Endothelial cell of umbilical vein (primary cell): ENCODE measurements around the gene PKP4.

ENCODE experiments used
- CTCF ChIP-seq, 2 donors: IDR thresholded peaks; 1 replicate in 1 of 2; 2 replicates in 1 of 2; pipeline ENCODE4 v1.5.1; 2011; ENCODE audit warnings: low read length in 2 of 2, mild to moderate bottlenecking in 2 of 2, moderate library complexity in 2 of 2, control low read depth in 1 of 2, inconsistent platforms in 1 of 2, low read depth in 1 of 2; ENCODE audit not compliant: insufficient read depth in 1 of 2; ENCODE audit errors: extremely low read depth in 1 of 2
- EZH2 ChIP-seq: IDR thresholded peaks from 2 replicates; pipeline ENCODE4 v1.6.1; 2012; ENCODE audit warnings: borderline replicate concordance, low read depth, mild to moderate bottlenecking, moderate library complexity, low read length, inconsistent platforms; ENCODE audit not compliant: severe bottlenecking
- POLR2A ChIP-seq: IDR thresholded peaks from 2 replicates; pipeline ENCODE4 v1.6.1; 2012; ENCODE audit warnings: low read depth, mild to moderate bottlenecking, control low read depth, low read length

- TF ChIP-seq CTCF (IDR thresholded peaks at IDR 0.05; ENCODE audit: extremely low read depth in 1 of 2, insufficient read depth in 1 of 2, low read depth in 1 of 2, low read length in 2 of 2), result no peak
- TF ChIP-seq POLR2A, result no peak
- no peak for TF ChIP-seq EZH2
Measured at GRCh38 chr2:158658396-158658795, 201.6 kb downstream of the PKP4 start.
